OCI-LY7 (cell line): ENCODE data around the gene SPAG16. TPM values are rescaled to one million over a fixed set of nuclear protein-coding genes. Genes with fewer than 3 reads are reported as not detected.

Source experiments
- BruUV-seq: library from RNA; stranded (reverse); fragments of 400-500 nt; replicated peaks from 2 replicates; lab custom pipeline; 2021; lab: Mats Ljungman, UMichigan
- CTCF ChIA-PET: fragments of 300-600 bp; sonication (Branson Sonifier 250); formaldehyde crosslinking; loops from one replicate; lab custom pipeline; 2022; ENCODE audit warnings: antibody characterized with exemption; ENCODE audit not compliant: unreplicated experiment; lab: Charles Lee
- POLR2A ChIA-PET: fragments of 300-600 bp; sonication (Branson Sonifier 250); formaldehyde crosslinking; loops from one replicate; lab custom pipeline; 2022; ENCODE audit warnings: antibody characterized with exemption; lab: Charles Lee
- DNase-seq: peaks from one replicate; pipeline ENCODE4 v3.0.0-alpha.2; 2015; ENCODE audit warnings: low spot score
- H2AFZ ChIP-seq: fragments of 200-600 bp; sonication (generic), shearing (Covaris generic); 2 replicates; pipeline ENCODE4 v1.6.1; 2014; ENCODE audit warnings: mild to moderate bottlenecking, antibody characterized with exemption, low read length, moderate library complexity
- H3K27ac ChIP-seq: fragments of 200-600 bp; sonication (generic); 2 replicates; pipeline ENCODE4 v1.5.1; 2014; ENCODE audit warnings: mixed run types, low read depth, mild to moderate bottlenecking, moderate library complexity, low read length, inconsistent platforms; ENCODE audit not compliant: poor library complexity, severe bottlenecking
- H3K36me3 ChIP-seq: fragments of 200-600 bp; sonication (generic); 2 replicates; pipeline ENCODE4 v1.6.1; 2014; ENCODE audit warnings: mild to moderate bottlenecking, antibody characterized with exemption, low read length, moderate library complexity, mixed read lengths; ENCODE audit not compliant: insufficient read depth
- H3K4me1 ChIP-seq: fragments of 200-600 bp; sonication (generic); 2 replicates; pipeline ENCODE4 v1.5.1; 2014; ENCODE audit warnings: mild to moderate bottlenecking, low read length; ENCODE audit not compliant: insufficient read depth, poor library complexity, severe bottlenecking
- H3K4me2 ChIP-seq: fragments of 200-600 bp; sonication (generic); 2 replicates; pipeline ENCODE4 v1.6.1; 2014; ENCODE audit warnings: mild to moderate bottlenecking, low read length
- H3K4me3 ChIP-seq: fragments of 200-600 bp; sonication (generic); 2 replicates; pipeline ENCODE4 v1.5.1; 2014; ENCODE audit warnings: mild to moderate bottlenecking, low read depth, low read length; ENCODE audit not compliant: poor library complexity, severe bottlenecking
- H3K79me2 ChIP-seq: fragments of 200-600 bp; sonication (generic); 2 replicates; pipeline ENCODE4 v1.6.1; 2016; ENCODE audit warnings: low read depth, mild to moderate bottlenecking, low read length, moderate library complexity, mixed read lengths; ENCODE audit not compliant: insufficient read depth
- H3K9me2 ChIP-seq: fragments of 200-600 bp; sonication (generic); 2 replicates; pipeline ENCODE4 v1.6.1; 2016; ENCODE audit warnings: mild to moderate bottlenecking, low read length, mixed read lengths; ENCODE audit not compliant: insufficient read depth
- H3K9me3 ChIP-seq: fragments of 200-600 bp; sonication (generic); 2 replicates; pipeline ENCODE4 v1.6.1; 2014; ENCODE audit warnings: mild to moderate bottlenecking, mixed run types, low read length, mixed read lengths
- H4K20me1 ChIP-seq: fragments of 200-600 bp; sonication (generic); 2 replicates; pipeline ENCODE4 v1.6.1; 2014; ENCODE audit warnings: mild to moderate bottlenecking, antibody characterized with exemption, low read length, moderate library complexity, mixed read lengths; ENCODE audit not compliant: insufficient read depth
- CTCF ChIP-seq: fragments of 200-600 bp; sonication (generic); conservative IDR thresholded peaks from 2 replicates; pipeline ENCODE4 v1.5.1; 2014; ENCODE audit warnings: mild to moderate bottlenecking, antibody characterized with exemption, low read length, moderate library complexity, mixed read lengths
- EZH2phosphoT487 ChIP-seq: fragments of 200-600 bp; sonication (generic); IDR thresholded peaks from 2 replicates; pipeline ENCODE4 v1.6.1; 2018; ENCODE audit warnings: low read depth, borderline replicate concordance, mild to moderate bottlenecking, mixed run types, antibody characterized with exemption, low read length, moderate library complexity, mixed read lengths
- intact Hi-C: fragments of 100-400 bp; cut with micrococcal nuclease; formaldehyde crosslinking; loops from one replicate; pipeline ENCODE4 v1.10.0; 2022; ENCODE audit not compliant: unreplicated experiment
- total RNA-seq, 2 experiments: library from RNA; depleted of rRNA in 1 of 2; stranded (reverse); fragments of >200 nt in 1 of 2; shearing (Covaris generic) in 1 of 2; gene quantifications; 2 replicates each; pipeline ENCODE4 v1.2.3, GENCODE V29; 2014 to 2022

The SPAG16 gene
- total RNA-seq, 2 experiments from 2014 or later = 22.1 to 24.2 TPM

GRCh38 chr2:213475433-213475832, 191.2 kb downstream of the SPAG16 start:
- ChIA-PET CTCF (no interaction called here), POLR2A (no interaction called here)
- intact Hi-C loops = no loop called here
- no peaks in the 10 kb centered on the region for H3K79me2 ChIP-seq
- H4K20me1 ChIP-seq = no peaks in the 10 kb centered on the region
- H3K4me1 ChIP-seq = no peaks in the 10 kb centered on the region
- H3K36me3 ChIP-seq = no peaks in the 10 kb centered on the region
- no peak overlapping the region for H3K4me3 ChIP-seq
- TF ChIP-seq EZH2phosphoT487 (no peak), CTCF (no peak)
- no peak overlapping the region for H3K4me2 ChIP-seq
- peak; percentile 26 for DNase-seq
- H3K27ac ChIP-seq = no peak overlapping the region
- H2AFZ ChIP-seq = no peak overlapping the region
- H3K9me2 ChIP-seq = no peaks in the 10 kb centered on the region
- no TSS peak for BruUV-seq
- H3K9me3 ChIP-seq = no peaks in the 10 kb centered on the region

- no peaks in the 10 kb centered on the region for H3K4me1 ChIP-seq
- H3K4me3 ChIP-seq = no peak overlapping the region
- no peak for TF ChIP-seq CTCF
- TF ChIP-seq EZH2phosphoT487 = no peak
- H2AFZ ChIP-seq = no peak overlapping the region
- H3K9me3 ChIP-seq = no peaks in the 10 kb centered on the region
- intact Hi-C loops = no loop called here
- no peak overlapping the region for H3K4me2 ChIP-seq
- no peak for DNase-seq
- no peaks in the 10 kb centered on the region for H4K20me1 ChIP-seq
- no peaks in the 10 kb centered on the region for H3K79me2 ChIP-seq
- H3K27ac ChIP-seq = no peak overlapping the region
- no peaks in the 10 kb centered on the region for H3K9me2 ChIP-seq
- ChIA-PET POLR2A (no interaction called here), CTCF (no interaction called here)
- H3K36me3 ChIP-seq = no peaks in the 10 kb centered on the region
- no TSS peak for BruUV-seq
Observed at GRCh38 chr2:213476641-213477040, 192.4 kb downstream of the SPAG16 start.

GRCh38 chr2:213490087-213490486, 205.8 kb downstream of the SPAG16 start:
- CTCF ChIA-PET = no interaction called here
- Histone ChIP-seq H4K20me1 (no peaks in the 10 kb centered on the region), H3K27ac (no peak overlapping the region), H3K79me2 (no peaks in the 10 kb centered on the region), H3K4me2 (no peak overlapping the region), H3K36me3 (no peaks in the 10 kb centered on the region), H3K4me3 (no peak overlapping the region), H3K9me2 (no peaks in the 10 kb centered on the region), H2AFZ (no peak overlapping the region), H3K4me1 (no peaks in the 10 kb centered on the region), H3K9me3 (no peaks in the 10 kb centered on the region)
- no TSS peak for BruUV-seq
- intact Hi-C loops = no loop called here
- TF ChIP-seq CTCF (peak; percentile 62), EZH2phosphoT487 (no peak)
- DNase-seq = peak; percentile 15
- POLR2A ChIA-PET = interaction anchor here (0.7 to 1.2 kb wide), 2 partner anchors 55 to 386 kb away, joined by 3 to 4 read pairs; no protein-coding TSS in a partner anchor
